ENCODE data around the gene EXOC7.

EXOC7 gene

DNA sequence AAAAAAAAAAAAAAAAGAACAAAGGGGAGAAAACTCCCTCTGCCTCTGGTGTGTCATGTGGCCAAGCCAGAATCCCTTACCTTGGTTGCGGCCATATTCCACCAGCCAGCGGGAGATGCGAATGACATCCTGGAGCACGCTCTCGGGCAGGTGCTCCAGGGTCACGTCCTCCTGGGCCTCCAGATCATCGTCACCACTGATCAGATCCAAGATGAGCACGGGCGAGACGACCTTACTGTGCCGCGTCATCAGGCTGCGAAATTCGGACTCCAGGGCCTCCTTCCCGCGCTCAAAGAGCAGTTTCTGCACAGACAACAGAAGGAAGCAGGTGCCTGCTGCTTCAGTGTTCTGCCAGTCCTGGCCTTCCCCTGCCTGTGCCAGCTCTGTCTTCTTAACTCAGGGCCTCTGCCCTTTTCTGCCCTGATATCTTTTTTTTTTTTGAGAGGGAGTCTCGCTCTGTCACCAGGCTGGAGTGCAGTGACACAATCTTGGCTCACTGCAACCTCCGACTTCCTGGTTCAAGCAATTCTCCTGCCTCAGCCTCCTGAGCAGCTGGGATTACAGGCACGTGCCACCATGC lies 5.8 kb downstream of the EXOC7 start:
- TF ChIP-seq, protein P1, sequence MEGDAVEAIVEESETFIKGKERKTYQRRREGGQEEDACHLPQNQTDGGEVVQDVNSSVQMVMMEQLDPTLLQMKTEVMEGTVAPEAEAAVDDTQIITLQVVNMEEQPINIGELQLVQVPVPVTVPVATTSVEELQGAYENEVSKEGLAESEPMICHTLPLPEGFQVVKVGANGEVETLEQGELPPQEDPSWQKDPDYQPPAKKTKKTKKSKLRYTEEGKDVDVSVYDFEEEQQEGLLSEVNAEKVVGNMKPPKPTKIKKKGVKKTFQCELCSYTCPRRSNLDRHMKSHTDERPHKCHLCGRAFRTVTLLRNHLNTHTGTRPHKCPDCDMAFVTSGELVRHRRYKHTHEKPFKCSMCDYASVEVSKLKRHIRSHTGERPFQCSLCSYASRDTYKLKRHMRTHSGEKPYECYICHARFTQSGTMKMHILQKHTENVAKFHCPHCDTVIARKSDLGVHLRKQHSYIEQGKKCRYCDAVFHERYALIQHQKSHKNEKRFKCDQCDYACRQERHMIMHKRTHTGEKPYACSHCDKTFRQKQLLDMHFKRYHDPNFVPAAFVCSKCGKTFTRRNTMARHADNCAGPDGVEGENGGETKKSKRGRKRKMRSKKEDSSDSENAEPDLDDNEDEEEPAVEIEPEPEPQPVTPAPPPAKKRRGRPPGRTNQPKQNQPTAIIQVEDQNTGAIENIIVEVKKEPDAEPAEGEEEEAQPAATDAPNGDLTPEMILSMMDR (IDR thresholded peaks at IDR 0.05) = no peak
- Histone ChIP-seq H3K27ac (no peak overlapping the region), H3K4me3 (no peak overlapping the region)
- no peak for DNase-seq (ENCODE audit: low spot score)

GRCh38 chr17:76095943-76096342 lies 7.6 kb downstream of the EXOC7 start:
- TF ChIP-seq, protein P1 (IDR thresholded peaks at IDR 0.05) = no peak
- Histone ChIP-seq H3K27ac (no peak overlapping the region), H3K4me3 (no peak overlapping the region)
- DNase-seq (ENCODE audit: low spot score) = no peak

GRCh38 chr17:76094046-76094445 lies 9.5 kb downstream of the EXOC7 start:
- no peak for DNase-seq (ENCODE audit: low spot score)
- TF ChIP-seq, protein P1 (IDR thresholded peaks at IDR 0.05) = no peak
- Histone ChIP-seq H3K27ac (no peak overlapping the region), H3K4me3 (no peak overlapping the region)

GRCh38 chr17:76092526-76093413 lies 10.8 kb downstream of the EXOC7 start:
- Histone ChIP-seq H3K4me3 (no peak overlapping the region), H3K27ac (no peak overlapping the region)
- no peak for DNase-seq (ENCODE audit: low spot score)
- TF ChIP-seq, protein P1 (IDR thresholded peaks at IDR 0.05) = no peak

GRCh38 chr17:76091526-76092286 lies 11.9 kb downstream of the EXOC7 start:
- no peak for DNase-seq (ENCODE audit: low spot score)
- no peak overlapping the region for H3K4me3 ChIP-seq
- no peak overlapping the region for H3K27ac ChIP-seq
- TF ChIP-seq, protein P1 (IDR thresholded peaks at IDR 0.05) = no peak

- DNase-seq (ENCODE audit: low spot score) = no peak
- TF ChIP-seq, protein P1 (IDR thresholded peaks at IDR 0.05) = no peak
- H3K27ac ChIP-seq = no peak overlapping the region
- no peak overlapping the region for H3K4me3 ChIP-seq
Observed at GRCh38 chr17:76090517-76091129, 13.0 kb downstream of the EXOC7 start.

Data from coronary artery (tissue), 2 donors.